ENCODE results near the gene CCDC85A.

The CCDC85A gene

GRCh38 chr2:56376699-56377665, 193.2 kb downstream of the CCDC85A start:
- no peak for DNase-seq

- DNase-seq: no peak
These were observed 195.3 kb downstream of the CCDC85A start for GRCh38 chr2:56379066-56379465.

GRCh38 chr2:56380861-56381260, 197.1 kb downstream of the CCDC85A start:
- DNase-seq: no peak

- no peak for DNase-seq
These were observed 198.7 kb downstream of the CCDC85A start for GRCh38 chr2:56382466-56382865.

- DNase-seq: no peak
These were observed 202.9 kb downstream of the CCDC85A start for GRCh38 chr2:56386657-56387056.

- DNase-seq: no peak
These were observed 206.9 kb downstream of the CCDC85A start for GRCh38 chr2:56390644-56391043.

- DNase-seq: no peak
These were observed 226.3 kb downstream of the CCDC85A start for GRCh38 chr2:56410140-56410539.

- DNase-seq: no peak
These were observed 232.8 kb downstream of the CCDC85A start for GRCh38 chr2:56416500-56417176.

Measured in activated naive CD4-positive, alpha-beta T cell treated with Interleukin-2 at 50 U/mL for 16 hours (primary cell).